Stomach (tissue), 9 donors: ENCODE measurements around the gene C9orf43. TPM values are rescaled to one million over a fixed set of nuclear protein-coding genes. Genes with fewer than 3 reads are reported as not detected.
A peak's percentile ranks its signal among the peaks of the same experiment; 100 is the strongest.

Source experiments
- DNase-seq, 2 donors: peaks; one replicate each; pipeline versions ENCODE4 v3.0.0 to v3.0.0-alpha.2; 2013 to 2019
- H3K27ac ChIP-seq, 5 donors: fragments of 200-600 bp in 4 of 5; sonication (generic) in 4 of 5; one replicate each; pipeline ENCODE4 v1.5.1; 2013 to 2019; ENCODE audit warnings: mild to moderate bottlenecking in 1 of 5, moderate library complexity in 1 of 5
- H3K27me3 ChIP-seq, 3 donors: fragments of 200-600 bp; sonication (generic); one replicate each; pipeline ENCODE4 v1.5.1; 2017 to 2019; ENCODE audit warnings: mixed run types in 1 of 3
- H3K36me3 ChIP-seq, 4 donors: fragments of 200-600 bp; sonication (generic); 1 replicate in 3 of 4; 2 replicates in 1 of 4; pipeline ENCODE4 v1.5.1; 2016 to 2019
- H3K4me1 ChIP-seq, 4 donors: fragments of 200-600 bp; sonication (generic); one replicate each; pipeline ENCODE4 v1.5.1; 2016 to 2019
- H3K4me3 ChIP-seq, 4 donors: fragments of 200-600 bp; sonication (generic) in 3 of 4; one replicate each; pipeline ENCODE4 v1.5.1; 2016 to 2019; ENCODE audit warnings: mild to moderate bottlenecking in 1 of 4
- H3K9me3 ChIP-seq, 4 donors: fragments of 200-600 bp; sonication (generic); one replicate each; pipeline ENCODE4 v1.5.1; 2016 to 2019
- EP300 ChIP-seq: sonication (generic); formaldehyde crosslinking; IDR thresholded peaks from one replicate; pipeline ENCODE4 v1.6.1; 2017; ENCODE audit warnings: antibody characterized with exemption
- POLR2A ChIP-seq, 4 donors: fragments of 450-650 bp; IDR thresholded peaks; one replicate each; pipeline ENCODE4 v1.6.1; 2016; ENCODE audit warnings: antibody characterized with exemption in 4 of 4, control low read depth in 2 of 4, mild to moderate bottlenecking in 1 of 4, moderate library complexity in 1 of 4
- POLR2AphosphoS5 ChIP-seq, 3 donors: sonication (generic); formaldehyde crosslinking; IDR thresholded peaks; one replicate each; pipeline ENCODE4 v1.6.1; 2016; ENCODE audit warnings: antibody characterized with exemption in 3 of 3
- WGBS, 5 donors: extraction: QIAGEN DNeasy Blood & Tissue Kit in 3 of 5; methylation state at CpG; one replicate each; pipeline versions ENCODE4 v1.1.5 to v1.1.7; 2013 to 2018; 5-methylcytosine and 5-hydroxymethylcytosine counted together
- intact Hi-C: fragments of 100-400 bp; cut with DNase I; formaldehyde crosslinking; loops from one replicate; pipeline ENCODE4 v1.15.1; 2023; ENCODE audit warnings: low total_unique reads
- polyA plus RNA-seq, 3 donors: library from polyadenylated mRNA; stranded (reverse); fragments of 200-250 nt; gene quantifications; one replicate each; pipeline ENCODE4 v1.2.3, GENCODE V29; 2013
- total RNA-seq, 5 donors: library from RNA; depleted of rRNA; stranded (reverse); fragments of >200 nt; gene quantifications; one replicate each; pipeline versions ENCODE4 v1.1.0 to v1.2.3, GENCODE V29; 2014 to 2016
- TF ChIP-seq, protein P1 (sequence below), 7 experiments: fragments of 450-650 bp in 4 of 7; fragments of 200-600 bp in 3 of 7; sonication (generic) in 3 of 7; IDR thresholded peaks; one replicate each; pipeline ENCODE4 v1.5.1; 2016 to 2019; ENCODE audit warnings: antibody characterized with exemption in 7 of 7, control low read depth in 2 of 7, mild to moderate bottlenecking in 1 of 7
- donor health status: healthy with polysubstance abuse.
- donor health status: Bipolar disorder and iron deficiency.
- donor health status: healthy.

The C9orf43 gene
- total and polyA plus RNA-seq, 8 donors, result 0.19 to 0.61 (median 0.58) TPM; not detected in 3

DNA sequence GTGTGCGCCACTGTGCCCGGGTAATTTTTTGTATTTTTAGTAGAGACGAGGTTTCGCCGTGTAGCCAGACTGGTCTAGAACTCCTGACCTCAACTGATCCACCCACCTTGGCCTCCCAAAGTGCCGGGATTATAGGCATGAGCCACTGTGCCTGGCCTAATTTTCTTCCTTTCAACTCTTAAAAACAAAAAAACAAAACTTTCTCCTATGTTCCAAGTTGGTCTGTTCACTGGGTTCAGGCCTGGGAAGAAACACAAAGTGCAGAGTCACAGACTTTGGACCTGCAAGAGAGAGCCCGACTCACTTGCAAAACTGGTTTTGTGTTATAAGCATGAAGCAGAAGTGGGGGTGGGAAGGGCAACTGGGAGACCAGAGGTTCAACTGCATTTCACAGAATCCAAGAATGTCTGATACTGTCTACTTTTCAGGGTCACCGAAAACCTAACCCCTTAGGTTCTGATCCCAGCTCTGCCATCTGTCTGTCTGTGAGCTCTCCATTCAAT is 28.6 kb upstream of the C9orf43 start:
- 34 to 70% (median 40%) methylated on average over 8 of the region's 8 CpGs for WGBS, 5 donors
- Histone ChIP-seq H3K4me1 (peaks cover 8 to 52% (median 46%) of the 10 kb centered on the region in 4 donors), H3K36me3 (peaks cover 5 to 14% (median 9%) of the 10 kb centered on the region in 4 donors), H3K4me3 (no peak overlapping the region), H3K27ac (peak overlapping the region; percentile 79 to 95 (median 85)), H3K9me3 (no peaks in the 10 kb centered on the region), H3K27me3 (no peaks in the 10 kb centered on the region)
- peak; percentile 75 to 95 for DNase-seq
- intact Hi-C loops, result no loop called here
- no peak for TF ChIP-seq EP300
- TF ChIP-seq POLR2AphosphoS5 (IDR thresholded peaks at IDR 0.05), result peak in 2 of 3 donors; percentile 46 to 70

DNA sequence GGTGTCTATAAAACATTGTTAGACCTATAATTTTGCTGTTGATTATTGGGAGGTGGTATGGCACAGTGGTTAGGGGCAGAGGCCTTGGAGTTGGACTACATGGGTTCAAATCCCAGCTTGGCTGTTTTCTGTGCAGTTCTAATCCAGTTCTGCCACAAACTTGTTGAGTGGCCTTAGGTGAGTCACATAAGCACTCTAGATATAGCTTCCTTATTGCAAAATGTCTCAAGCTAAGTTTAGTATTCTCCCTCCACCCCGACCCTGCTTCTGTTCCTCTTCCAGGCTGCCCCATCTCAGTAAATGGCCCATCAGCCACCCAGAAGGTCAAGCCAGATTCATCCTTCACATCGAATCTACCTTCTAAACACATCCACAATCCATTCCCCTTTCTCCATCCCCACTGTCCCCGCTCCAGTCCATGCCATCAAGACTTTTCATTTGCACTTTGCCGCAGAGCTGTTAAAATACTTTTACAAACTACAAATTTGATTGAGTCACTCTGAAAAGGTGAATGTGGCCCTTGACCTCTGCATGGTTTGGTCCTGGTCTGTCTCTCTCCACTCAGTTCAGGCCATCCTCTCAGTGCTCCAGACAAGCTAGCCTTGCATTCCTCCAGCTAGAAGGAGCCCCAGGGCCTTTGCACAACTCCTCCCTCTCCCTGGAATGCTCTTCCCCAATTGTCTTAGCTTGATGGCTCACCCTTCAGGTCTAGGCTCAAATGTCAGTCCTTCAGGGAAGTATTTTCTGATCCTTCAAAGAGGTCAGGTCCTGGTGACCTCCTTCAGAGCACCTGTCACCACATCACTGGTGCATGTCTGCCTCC is 23.8 kb upstream of the C9orf43 start:
- 81 to 91% (median 90%) methylated on average over 4 of the region's 4 CpGs for WGBS, 5 donors
- Histone ChIP-seq H3K27ac (peak overlapping the region; percentile 59 to 88 (median 75)), H3K9me3 (no peaks in the 10 kb centered on the region), H3K27me3 (no peaks in the 10 kb centered on the region), H3K36me3 (peaks cover 45 to 62% (median 57%) of the 10 kb centered on the region in 4 donors), H3K4me3 (no peak overlapping the region), H3K4me1 (peaks cover 22 to 41% (median 34%) of the 10 kb centered on the region in 4 donors)
- TF ChIP-seq, protein P1, sequence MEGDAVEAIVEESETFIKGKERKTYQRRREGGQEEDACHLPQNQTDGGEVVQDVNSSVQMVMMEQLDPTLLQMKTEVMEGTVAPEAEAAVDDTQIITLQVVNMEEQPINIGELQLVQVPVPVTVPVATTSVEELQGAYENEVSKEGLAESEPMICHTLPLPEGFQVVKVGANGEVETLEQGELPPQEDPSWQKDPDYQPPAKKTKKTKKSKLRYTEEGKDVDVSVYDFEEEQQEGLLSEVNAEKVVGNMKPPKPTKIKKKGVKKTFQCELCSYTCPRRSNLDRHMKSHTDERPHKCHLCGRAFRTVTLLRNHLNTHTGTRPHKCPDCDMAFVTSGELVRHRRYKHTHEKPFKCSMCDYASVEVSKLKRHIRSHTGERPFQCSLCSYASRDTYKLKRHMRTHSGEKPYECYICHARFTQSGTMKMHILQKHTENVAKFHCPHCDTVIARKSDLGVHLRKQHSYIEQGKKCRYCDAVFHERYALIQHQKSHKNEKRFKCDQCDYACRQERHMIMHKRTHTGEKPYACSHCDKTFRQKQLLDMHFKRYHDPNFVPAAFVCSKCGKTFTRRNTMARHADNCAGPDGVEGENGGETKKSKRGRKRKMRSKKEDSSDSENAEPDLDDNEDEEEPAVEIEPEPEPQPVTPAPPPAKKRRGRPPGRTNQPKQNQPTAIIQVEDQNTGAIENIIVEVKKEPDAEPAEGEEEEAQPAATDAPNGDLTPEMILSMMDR (IDR thresholded peaks at IDR 0.05), result no peak
- TF ChIP-seq POLR2A (IDR thresholded peaks at IDR 0.05), result no peak
- TF ChIP-seq EP300, result no peak
- TF ChIP-seq POLR2AphosphoS5 (IDR thresholded peaks at IDR 0.05), result no peak
- intact Hi-C loops, result no loop called here
- DNase-seq, result no peak

DNA sequence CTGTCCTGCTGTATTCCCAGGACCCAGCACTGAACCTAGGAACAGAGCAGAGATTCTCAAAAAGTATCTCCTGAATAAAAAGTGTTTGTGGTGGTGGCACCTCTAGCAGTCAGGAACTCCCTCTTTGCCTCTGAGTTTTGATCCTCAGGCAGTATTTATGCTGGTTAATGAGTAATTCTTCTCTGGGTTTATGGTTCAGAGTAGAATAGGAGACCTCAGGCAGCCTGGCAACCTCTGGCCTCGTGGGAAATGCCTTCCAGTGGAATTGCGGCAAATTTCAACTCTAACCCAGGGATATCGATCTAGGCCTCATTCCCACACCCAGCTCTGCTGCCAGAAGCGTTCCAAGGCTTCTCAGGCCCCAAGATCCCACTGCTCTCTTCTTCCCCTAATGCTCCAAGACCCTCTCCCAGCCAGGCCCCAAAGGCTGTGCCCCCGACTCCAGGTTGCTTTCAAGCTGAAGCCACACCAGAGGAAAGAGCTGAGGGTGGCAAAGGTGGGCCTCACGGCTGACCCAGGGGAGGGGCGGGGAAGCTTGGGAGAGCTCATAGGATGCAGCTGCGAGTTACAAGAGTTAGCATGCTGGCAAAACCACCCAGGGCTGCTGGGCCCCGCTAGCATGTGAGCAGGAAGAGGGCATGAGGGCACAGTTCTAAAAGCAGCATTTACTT is 22.9 kb upstream of the C9orf43 start:
- Histone ChIP-seq H3K27ac (peak overlapping the region; percentile 72 to 88 (median 75)), H3K4me1 (peaks cover 22 to 39% (median 33%) of the 10 kb centered on the region in 4 donors), H3K4me3 (no peak overlapping the region), H3K27me3 (no peaks in the 10 kb centered on the region), H3K9me3 (no peaks in the 10 kb centered on the region), H3K36me3 (peaks cover 46 to 71% (median 66%) of the 10 kb centered on the region in 4 donors)
- WGBS, 5 donors, result 30 to 68% (median 37%) methylated on average over 7 to 9 of the region's 9 CpGs
- DNase-seq, result peak; percentile 61 to 79
- TF ChIP-seq, protein P1 (IDR thresholded peaks at IDR 0.05), result no peak
- no peak for TF ChIP-seq POLR2A (IDR thresholded peaks at IDR 0.05)
- intact Hi-C loops, result no loop called here

DNA sequence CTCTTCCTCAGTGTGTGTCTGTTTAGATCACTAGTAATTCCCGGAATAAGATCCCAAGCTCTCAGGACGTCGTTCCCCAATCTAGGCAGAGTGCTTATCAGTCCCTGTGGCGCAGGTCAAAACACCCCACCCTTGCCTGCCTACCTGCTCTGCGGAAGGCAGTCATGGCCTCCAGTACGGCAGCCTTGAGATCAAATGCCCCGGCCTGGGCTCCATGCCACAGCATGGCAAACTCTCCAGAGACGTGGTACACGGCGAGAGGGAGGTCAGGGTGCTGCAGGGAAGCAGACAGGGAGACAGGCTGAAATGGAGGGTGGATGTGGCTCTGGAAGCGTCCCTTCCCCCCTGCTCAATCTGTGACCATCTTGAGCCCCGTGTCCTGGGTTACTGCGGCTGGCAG is 21.7 kb upstream of the C9orf43 start:
- TF ChIP-seq, protein P1 (IDR thresholded peaks at IDR 0.05), result no peak
- peak in 2 of 3 donors; percentile 70 to 89 for TF ChIP-seq POLR2AphosphoS5 (IDR thresholded peaks at IDR 0.05)
- Histone ChIP-seq H3K27me3 (no peaks in the 10 kb centered on the region), H3K27ac (peak overlapping the region; percentile 49 to 88 (median 75)), H3K4me3 (no peak overlapping the region), H3K4me1 (peaks cover 22 to 33% (median 29%) of the 10 kb centered on the region in 4 donors), H3K36me3 (peaks cover 46 to 80% (median 76%) of the 10 kb centered on the region in 4 donors), H3K9me3 (no peaks in the 10 kb centered on the region)
- intact Hi-C loops, result no loop called here
- DNase-seq, result peak; percentile 55 to 94
- WGBS, 5 donors, result 33 to 73% (median 51%) methylated on average over 13 of the region's 13 CpGs
